ENCODE data around the gene UQCRH. TPM values are rescaled to one million over a fixed set of nuclear protein-coding genes. Genes with fewer than 3 reads are reported as not detected.

Gene UQCRH
- total and polyA plus RNA-seq, 2 of the 4 experiments (the other 2 are of a cell fraction): 347 to 736 TPM

DNA sequence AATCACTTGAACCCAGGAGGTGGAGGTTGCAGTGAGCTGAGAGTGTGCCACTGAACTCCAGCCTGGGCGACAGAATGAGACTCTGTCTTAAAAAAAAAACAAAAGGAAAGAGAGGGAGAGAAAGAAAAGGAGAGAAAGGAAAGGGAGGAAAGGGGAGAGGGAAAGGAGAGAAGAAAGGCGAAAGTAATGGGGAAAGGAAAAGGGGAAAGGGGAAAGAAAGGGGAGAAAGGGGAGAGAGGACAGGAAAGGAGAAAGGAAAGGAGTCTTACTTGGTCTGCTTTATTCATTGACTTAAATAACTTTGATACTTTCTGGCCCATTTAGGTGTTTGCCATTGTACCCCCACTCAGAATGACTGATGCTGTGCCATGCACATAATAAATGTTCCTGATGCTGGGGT lies 48.9 kb downstream of the UQCRH start:
- no peak overlapping the region for H3K4ac ChIP-seq (ENCODE audit: low read depth, low read length)
- ATAC-seq (ENCODE audit: low read depth): no peak
- H2BK120ac ChIP-seq (ENCODE audit: low read depth, low read length): no peak overlapping the region
- no peak overlapping the region for H2AK5ac ChIP-seq (ENCODE audit: low read depth, low read length)
- in situ Hi-C loops (cut with MboI; ENCODE audit: low sequenced_read_pairs) (no loop called here), dilution Hi-C loops (cut with HindIII; ENCODE audit: low sequenced_read_pairs, unreplicated experiment) (no loop called here), intact Hi-C loops (cut with micrococcal nuclease) (no loop called here)
- no peaks in the 10 kb centered on the region for H3K27me3 ChIP-seq (ENCODE audit: control insufficient read depth, insufficient read depth, low read length)
- no peak overlapping the region for H2BK20ac ChIP-seq (ENCODE audit: low read depth, low read length)
- no peak overlapping the region for H4K91ac ChIP-seq (ENCODE audit: insufficient read depth, low read depth, low read length)
- 83 to 93% methylated on average over 1 of the region's 2 CpGs for WGBS, 2 experiments (ENCODE audit: extremely low coverage in 2 of 2, insufficient read length in 1 of 2)
- H3K9me3 ChIP-seq (ENCODE audit: control insufficient read depth, insufficient read depth, low read length): no peaks in the 10 kb centered on the region
- no peak overlapping the region for H3K9ac ChIP-seq (ENCODE audit: low read depth, low read length)
- H3K56ac ChIP-seq (ENCODE audit: extremely low read depth, insufficient read depth, low read length): no peak overlapping the region
- H2AFZ ChIP-seq (replicated peaks; ENCODE audit: low read length, poor library complexity): no peak overlapping the region
- H2BK5ac ChIP-seq (ENCODE audit: low read depth, low read length, poor library complexity, severe bottlenecking): no peak overlapping the region
- POLR2A ChIA-PET (ENCODE audit: unreplicated experiment): no interaction called here
- H2BK15ac ChIP-seq (ENCODE audit: low read depth, low read length): no peak overlapping the region
- peaks cover 7 to 16% of the 10 kb centered on the region in 2 experiments for H3K79me1 ChIP-seq (ENCODE audit: low read depth in 1 of 2, low read length in 2 of 2)
- H3K18ac ChIP-seq (ENCODE audit: low read depth, low read length): no peak overlapping the region
- H3K4me1 ChIP-seq (ENCODE audit: control insufficient read depth, insufficient read depth, low read length): no peaks in the 10 kb centered on the region
- H4K5ac ChIP-seq (ENCODE audit: low read depth, low read length): no peak overlapping the region
- CTCF ChIA-PET: no interaction called here
- no TSS peak for BruUV-seq (replicated peaks)
- H3K4me2 ChIP-seq (ENCODE audit: low read depth, low read length): no peak overlapping the region
- TF ChIP-seq RCOR1 (IDR thresholded peaks at IDR 0.05; ENCODE audit: insufficient replicate concordance, low read length): no peak
- no peak for TF ChIP-seq MXI1 (IDR thresholded peaks at IDR 0.05; ENCODE audit: borderline replicate concordance, low read depth, low read length)
- no peak for TF ChIP-seq POLR2A (IDR thresholded peaks at IDR 0.05; ENCODE audit: low read depth, low read length)
- TF ChIP-seq CEBPB (IDR thresholded peaks at IDR 0.05; ENCODE audit: low read depth, low read length): no peak
- TF ChIP-seq SMC3 (IDR thresholded peaks at IDR 0.05; ENCODE audit: low read depth, low read length): no peak
- TF ChIP-seq BHLHE40 (IDR thresholded peaks at IDR 0.05; ENCODE audit: low read depth, low read length): no peak
- TF ChIP-seq, protein P1, sequence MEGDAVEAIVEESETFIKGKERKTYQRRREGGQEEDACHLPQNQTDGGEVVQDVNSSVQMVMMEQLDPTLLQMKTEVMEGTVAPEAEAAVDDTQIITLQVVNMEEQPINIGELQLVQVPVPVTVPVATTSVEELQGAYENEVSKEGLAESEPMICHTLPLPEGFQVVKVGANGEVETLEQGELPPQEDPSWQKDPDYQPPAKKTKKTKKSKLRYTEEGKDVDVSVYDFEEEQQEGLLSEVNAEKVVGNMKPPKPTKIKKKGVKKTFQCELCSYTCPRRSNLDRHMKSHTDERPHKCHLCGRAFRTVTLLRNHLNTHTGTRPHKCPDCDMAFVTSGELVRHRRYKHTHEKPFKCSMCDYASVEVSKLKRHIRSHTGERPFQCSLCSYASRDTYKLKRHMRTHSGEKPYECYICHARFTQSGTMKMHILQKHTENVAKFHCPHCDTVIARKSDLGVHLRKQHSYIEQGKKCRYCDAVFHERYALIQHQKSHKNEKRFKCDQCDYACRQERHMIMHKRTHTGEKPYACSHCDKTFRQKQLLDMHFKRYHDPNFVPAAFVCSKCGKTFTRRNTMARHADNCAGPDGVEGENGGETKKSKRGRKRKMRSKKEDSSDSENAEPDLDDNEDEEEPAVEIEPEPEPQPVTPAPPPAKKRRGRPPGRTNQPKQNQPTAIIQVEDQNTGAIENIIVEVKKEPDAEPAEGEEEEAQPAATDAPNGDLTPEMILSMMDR (conservative IDR thresholded peaks at IDR 0.05; ENCODE audit: low read depth, low read length): no peak
- TF ChIP-seq FOS (IDR thresholded peaks at IDR 0.05; ENCODE audit: low read depth, low read length): no peak
- no peak for TF ChIP-seq MAZ (IDR thresholded peaks at IDR 0.05; ENCODE audit: borderline replicate concordance, low read depth, low read length)
- no peak for TF ChIP-seq NFE2L2 (IDR thresholded peaks at IDR 0.05; ENCODE audit: low read depth, low read length)
- TF ChIP-seq, protein P2, sequence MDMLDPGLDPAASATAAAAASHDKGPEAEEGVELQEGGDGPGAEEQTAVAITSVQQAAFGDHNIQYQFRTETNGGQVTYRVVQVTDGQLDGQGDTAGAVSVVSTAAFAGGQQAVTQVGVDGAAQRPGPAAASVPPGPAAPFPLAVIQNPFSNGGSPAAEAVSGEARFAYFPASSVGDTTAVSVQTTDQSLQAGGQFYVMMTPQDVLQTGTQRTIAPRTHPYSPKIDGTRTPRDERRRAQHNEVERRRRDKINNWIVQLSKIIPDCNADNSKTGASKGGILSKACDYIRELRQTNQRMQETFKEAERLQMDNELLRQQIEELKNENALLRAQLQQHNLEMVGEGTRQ (IDR thresholded peaks at IDR 0.05; ENCODE audit: low read depth, low read length): no peak
- no peak for TF ChIP-seq RFX5 (IDR thresholded peaks at IDR 0.05; ENCODE audit: low read depth, low read length)
- TF ChIP-seq MAFK (IDR thresholded peaks at IDR 0.05; ENCODE audit: low read depth, low read length): no peak
- TF ChIP-seq RAD21 (IDR thresholded peaks at IDR 0.05; ENCODE audit: low read length): no peak
- TF ChIP-seq, protein P3, sequence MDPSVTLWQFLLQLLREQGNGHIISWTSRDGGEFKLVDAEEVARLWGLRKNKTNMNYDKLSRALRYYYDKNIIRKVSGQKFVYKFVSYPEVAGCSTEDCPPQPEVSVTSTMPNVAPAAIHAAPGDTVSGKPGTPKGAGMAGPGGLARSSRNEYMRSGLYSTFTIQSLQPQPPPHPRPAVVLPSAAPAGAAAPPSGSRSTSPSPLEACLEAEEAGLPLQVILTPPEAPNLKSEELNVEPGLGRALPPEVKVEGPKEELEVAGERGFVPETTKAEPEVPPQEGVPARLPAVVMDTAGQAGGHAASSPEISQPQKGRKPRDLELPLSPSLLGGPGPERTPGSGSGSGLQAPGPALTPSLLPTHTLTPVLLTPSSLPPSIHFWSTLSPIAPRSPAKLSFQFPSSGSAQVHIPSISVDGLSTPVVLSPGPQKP (IDR thresholded peaks at IDR 0.05; ENCODE audit: borderline replicate concordance, low read depth, low read length): no peak
- TF ChIP-seq CHD1 (IDR thresholded peaks at IDR 0.05; ENCODE audit: low read depth, low read length): no peak
- H3K27ac ChIP-seq (ENCODE audit: insufficient read depth, low read length): no peak overlapping the region
- no peaks in the 10 kb centered on the region for H4K20me1 ChIP-seq (ENCODE audit: insufficient read depth, low read length)
- no peak for DNase-seq
- H2AK9ac ChIP-seq (replicated peaks; ENCODE audit: low read depth, low read length, poor library complexity): no peak overlapping the region
- H3K4me3 ChIP-seq (ENCODE audit: insufficient read depth, low read depth, low read length): no peak overlapping the region
- H3K9me1 ChIP-seq (ENCODE audit: insufficient read depth, low read length): no peaks in the 10 kb centered on the region
- no peak overlapping the region for H4K8ac ChIP-seq (ENCODE audit: low read depth in 2 of 2, low read length in 2 of 2)
- H3K36me3 ChIP-seq (ENCODE audit: control insufficient read depth, insufficient read depth, low read length): peaks cover 36% of the 10 kb centered on the region
- H3K23ac ChIP-seq (ENCODE audit: low read depth, low read length): no peak overlapping the region
- no peak overlapping the region for H3K14ac ChIP-seq (replicated peaks; ENCODE audit: low read depth, low read length)

All from IMR-90 (cell line).